Measurements from ENCODE around the gene SPATC1L. TPM values are rescaled to one million over a fixed set of nuclear protein-coding genes. Genes with fewer than 3 reads are reported as not detected.

The SPATC1L gene
- total RNA-seq, 1 experiment from 2014 or later = 22.3 TPM

Other genes starting within 250 kb of the SPATC1L start
- gene COL6A1, start 202.7 kb downstream of the SPATC1L start, total RNA-seq (2014; rRNA removed; shearing (Covaris generic)) = 12.6 and 13.3 TPM in 2 replicates
- 1.1 TPM in 2 replicates for gene COL6A2, start 86.3 kb downstream of the SPATC1L start, total RNA-seq (2014; rRNA removed; shearing (Covaris generic))
- gene FTCD, start 28.9 kb downstream of the SPATC1L start, total RNA-seq (2014; rRNA removed; shearing (Covaris generic)) = not detected in 2 replicates
- gene LSS, start 44.3 kb upstream of the SPATC1L start, total RNA-seq (2014; rRNA removed; shearing (Covaris generic)) = 30.6 and 41.3 TPM in 2 replicates
- gene MCM3AP, start 101.2 kb upstream of the SPATC1L start, total RNA-seq (2014; rRNA removed; shearing (Covaris generic)) = 39.8 and 49.2 TPM in 2 replicates
- 16.1 and 16.4 TPM in 2 replicates for gene YBEY, start 101.9 kb upstream of the SPATC1L start, total RNA-seq (2014; rRNA removed; shearing (Covaris generic))
- gene C21orf58, start 139.4 kb upstream of the SPATC1L start, total RNA-seq (2014; rRNA removed; shearing (Covaris generic)) = 33.0 and 40.7 TPM in 2 replicates
- 21.7 and 35.7 TPM in 2 replicates for gene PCNT, start 139.7 kb upstream of the SPATC1L start, total RNA-seq (2014; rRNA removed; shearing (Covaris generic))